Measurements from ENCODE around the gene TEX13B. TPM values are rescaled to one million over a fixed set of nuclear protein-coding genes. Genes with fewer than 3 reads are reported as not detected.

Gene TEX13B
- total RNA-seq, 1 donor from 2014 or later, result not detected

DNA sequence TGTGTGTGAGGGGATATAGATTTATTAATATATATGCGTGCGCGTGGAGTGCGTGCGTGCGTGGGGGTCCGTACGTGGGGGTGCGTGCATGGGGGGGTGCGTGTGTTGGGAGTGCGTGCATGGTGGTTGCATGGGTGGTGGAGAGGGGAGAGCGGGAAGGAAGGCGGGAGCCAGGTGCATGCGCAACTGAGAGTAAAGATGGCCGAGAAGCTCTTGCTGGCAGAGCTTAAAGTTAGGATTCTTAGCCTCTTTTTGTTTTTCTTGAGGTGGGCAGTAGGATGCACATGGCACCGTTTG, 45.8 kb downstream of the TEX13B start:
- no peak for DNase-seq (ENCODE audit: low spot score)

DNA sequence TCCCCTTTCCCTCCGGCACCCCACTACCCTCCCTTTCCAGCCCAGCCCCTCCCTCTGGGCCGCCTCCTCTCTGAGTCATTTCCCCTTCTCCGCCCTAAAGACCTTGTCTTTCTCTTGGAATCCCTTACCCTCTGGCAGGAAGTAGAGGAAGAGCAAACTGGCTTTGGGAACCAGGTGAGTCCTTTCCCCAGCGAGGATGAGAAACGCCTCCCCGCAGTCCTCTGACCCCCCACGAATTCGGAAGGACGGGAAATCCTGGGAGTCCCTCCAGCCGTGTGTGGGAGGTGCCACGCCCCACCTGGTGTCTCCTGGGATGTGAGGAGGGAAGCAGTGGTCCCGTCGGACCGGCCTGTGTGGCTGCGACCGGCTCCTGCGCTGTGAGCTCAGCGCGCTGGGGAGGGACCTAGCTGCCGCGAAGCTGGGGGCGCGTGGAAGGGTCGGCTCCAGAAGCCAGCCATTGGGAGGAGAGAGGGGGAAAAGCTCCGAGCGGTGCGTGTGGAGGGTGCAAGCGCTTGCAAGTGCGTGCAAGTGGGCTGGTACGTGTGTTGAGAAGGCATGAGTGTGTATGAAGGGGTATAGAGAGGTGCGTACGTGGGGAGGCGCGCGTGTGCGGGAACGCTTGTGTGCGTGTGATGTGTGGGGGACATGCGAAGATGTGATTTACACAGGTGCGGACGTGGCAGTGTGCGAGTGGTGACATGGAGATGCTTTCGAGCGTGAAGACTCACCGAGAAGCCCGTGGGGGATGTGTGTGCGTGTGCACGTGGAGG, 46.3 kb downstream of the TEX13B start:
- no peak for DNase-seq (ENCODE audit: low spot score)

DNA sequence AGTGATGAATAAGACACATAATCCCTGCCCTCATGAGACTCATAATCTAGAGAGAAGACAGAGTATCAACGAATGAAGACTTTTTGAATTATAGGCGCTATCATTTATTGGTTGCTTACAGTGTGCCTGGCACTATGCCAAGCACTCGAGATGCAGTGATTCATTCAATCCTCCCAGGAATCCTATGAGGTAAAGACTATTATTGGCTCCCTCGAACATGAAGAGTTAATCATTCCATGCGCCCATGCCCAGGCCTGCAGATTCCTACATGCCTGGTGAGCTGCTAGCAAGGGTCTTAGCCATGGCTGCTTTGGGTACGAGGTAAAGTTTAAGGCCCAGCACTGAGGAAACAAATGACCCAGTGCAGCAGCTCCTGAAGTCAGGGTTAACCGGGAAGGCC, 47.0 kb downstream of the TEX13B start:
- no peak for DNase-seq (ENCODE audit: low spot score)

DNA sequence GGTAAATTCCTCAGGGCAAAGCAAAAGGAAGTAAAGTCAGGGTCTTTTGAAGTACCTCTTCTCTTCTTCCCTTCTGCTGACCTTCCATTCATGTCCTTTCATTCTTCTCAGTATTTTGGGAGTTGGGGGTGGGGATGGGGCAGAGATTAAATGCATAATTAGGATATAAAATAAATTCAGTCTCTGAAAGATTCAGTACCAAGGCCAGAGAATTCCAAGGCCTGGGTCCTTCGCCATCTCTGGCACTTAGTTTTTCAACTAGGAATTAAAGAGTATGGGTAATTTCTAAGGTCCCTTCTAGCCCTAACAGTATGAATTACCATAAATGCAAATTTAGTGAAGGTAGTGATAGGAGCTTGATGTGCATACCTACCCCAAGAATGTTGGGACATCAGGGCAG, 47.9 kb downstream of the TEX13B start:
- DNase-seq (ENCODE audit: low spot score), result no peak

Other genes starting within 250 kb of the TEX13B start
- gene TSC22D3, start 206.6 kb downstream of the TEX13B start, total RNA-seq, result 289 TPM
- not detected for gene NCBP2L, start 204.6 kb downstream of the TEX13B start, total RNA-seq
- gene MID2, start 156.5 kb downstream of the TEX13B start, total RNA-seq, result 23.4 TPM
- not detected for gene VSIG1, start 62.7 kb upstream of the TEX13B start, total RNA-seq
- gene PSMD10, start 109.2 kb upstream of the TEX13B start, total RNA-seq, result 31.9 TPM
- gene ATG4A, start 109.4 kb upstream of the TEX13B start, total RNA-seq, result 12.0 TPM

All from mesenteric fat pad (tissue), 1 donor.